Osteoblast (primary cell): ENCODE measurements around the gene SDHAF2. TPM values are rescaled to one million over a fixed set of nuclear protein-coding genes. Genes with fewer than 3 reads are reported as not detected.

Experiments used
- DNase-seq: peaks from one replicate; pipeline ENCODE4 v3.0.0; 2011; ENCODE audit warnings: low spot score, mixed read lengths; ENCODE audit not compliant: insufficient read length; ENCODE audit errors: missing footprints
- H2AFZ ChIP-seq: 2 replicates; pipeline ENCODE4 v1.6.0; 2011; ENCODE audit warnings: mild to moderate bottlenecking, low read length
- H3K27ac ChIP-seq: 2 replicates; pipeline ENCODE4 v1.5.1; 2011; ENCODE audit warnings: mild to moderate bottlenecking, low read depth, low read length, moderate library complexity
- H3K27me3 ChIP-seq: 2 replicates; pipeline ENCODE4 v1.6.0; 2012; ENCODE audit warnings: mild to moderate bottlenecking, control low read depth, inconsistent platforms, low read length, moderate library complexity; ENCODE audit not compliant: insufficient read depth
- H3K36me3 ChIP-seq: 2 replicates; pipeline ENCODE4 v1.5.1; 2011; ENCODE audit warnings: mild to moderate bottlenecking, low read length, control low read depth, moderate library complexity; ENCODE audit not compliant: insufficient read depth
- H3K4me1 ChIP-seq: 2 replicates; pipeline ENCODE4 v1.5.1; 2011; ENCODE audit warnings: mild to moderate bottlenecking, low read length, control low read depth, moderate library complexity; ENCODE audit not compliant: insufficient read depth
- H3K4me2 ChIP-seq: 2 replicates; pipeline ENCODE4 v1.6.0; 2011; ENCODE audit warnings: mild to moderate bottlenecking, low read length; ENCODE audit not compliant: insufficient read depth
- H3K4me3 ChIP-seq: fragments of 200-600 bp; sonication (generic); 3 replicates; pipeline ENCODE4 v1.5.1; 2012; ENCODE audit warnings: mild to moderate bottlenecking, low read length, inconsistent platforms; ENCODE audit not compliant: insufficient read depth
- H3K79me2 ChIP-seq: 2 replicates; pipeline ENCODE4 v1.6.0; 2012; ENCODE audit warnings: mild to moderate bottlenecking, low read length, control low read depth, inconsistent platforms; ENCODE audit not compliant: insufficient read depth
- H3K9me3 ChIP-seq: 2 replicates; pipeline ENCODE4 v1.5.1; 2011; ENCODE audit warnings: low read depth, low read length, control low read depth
- H4K20me1 ChIP-seq: 2 replicates; pipeline ENCODE4 v1.6.0; 2012; ENCODE audit warnings: mild to moderate bottlenecking, low read length, control low read depth; ENCODE audit not compliant: insufficient read depth
- CTCF ChIP-seq: IDR thresholded peaks from 2 replicates; pipeline ENCODE4 v1.5.1; 2011; ENCODE audit warnings: mild to moderate bottlenecking, low read depth, low read length, moderate library complexity; ENCODE audit errors: extremely low read depth
- total RNA-seq: library from RNA; depleted of rRNA; stranded (reverse); fragments of >200 nt; gene quantifications from 2 replicates; pipeline ENCODE4 v1.2.3, GENCODE V29; 2012

SDHAF2 gene
- total RNA-seq, 1 donor, result 46.3 TPM

- Histone ChIP-seq H3K36me3 (no peaks in the 10 kb centered on the region), H3K27me3 (peaks cover 12% of the 10 kb centered on the region), H3K4me3 (no peak overlapping the region), H2AFZ (no peak overlapping the region), H3K9me3 (no peaks in the 10 kb centered on the region), H3K27ac (no peak overlapping the region), H4K20me1 (peaks cover 11% of the 10 kb centered on the region), H3K79me2 (no peaks in the 10 kb centered on the region), H3K4me2 (no peak overlapping the region), H3K4me1 (peaks cover 21% of the 10 kb centered on the region)
- DNase-seq, result peak; percentile 74
- TF ChIP-seq CTCF, result no peak
Measured at GRCh38 chr11:61486011-61486620, 56.2 kb downstream of the SDHAF2 start.

GRCh38 chr11:61486779-61487178 lies 56.9 kb downstream of the SDHAF2 start:
- no peak overlapping the region for H3K4me2 ChIP-seq
- peaks cover 10% of the 10 kb centered on the region for H4K20me1 ChIP-seq
- peaks cover 7% of the 10 kb centered on the region for H3K27me3 ChIP-seq
- no peak overlapping the region for H3K4me3 ChIP-seq
- H3K9me3 ChIP-seq, result no peaks in the 10 kb centered on the region
- no peak overlapping the region for H2AFZ ChIP-seq
- no peak for DNase-seq
- no peak overlapping the region for H3K27ac ChIP-seq
- H3K4me1 ChIP-seq, result peaks cover 21% of the 10 kb centered on the region
- no peak for TF ChIP-seq CTCF
- no peaks in the 10 kb centered on the region for H3K79me2 ChIP-seq
- H3K36me3 ChIP-seq, result no peaks in the 10 kb centered on the region

GRCh38 chr11:61487342-61488025 lies 57.6 kb downstream of the SDHAF2 start:
- Histone ChIP-seq H3K4me1 (peaks cover 21% of the 10 kb centered on the region), H3K27ac (no peak overlapping the region), H2AFZ (no peak overlapping the region), H3K79me2 (no peaks in the 10 kb centered on the region), H3K27me3 (peaks cover 4% of the 10 kb centered on the region), H3K4me3 (no peak overlapping the region), H3K4me2 (no peak overlapping the region), H3K36me3 (no peaks in the 10 kb centered on the region), H3K9me3 (no peaks in the 10 kb centered on the region), H4K20me1 (peaks cover 7% of the 10 kb centered on the region)
- peak; percentile 62 for DNase-seq
- TF ChIP-seq CTCF, result no peak

- H3K27me3 ChIP-seq, result peaks cover 4% of the 10 kb centered on the region
- H4K20me1 ChIP-seq, result peaks cover 7% of the 10 kb centered on the region
- H3K27ac ChIP-seq, result no peak overlapping the region
- H3K4me1 ChIP-seq, result peaks cover 21% of the 10 kb centered on the region
- peak overlapping the region; percentile 66 for H2AFZ ChIP-seq
- peak overlapping the region; percentile 77 for H3K4me2 ChIP-seq
- H3K79me2 ChIP-seq, result no peaks in the 10 kb centered on the region
- peak; percentile 91 for DNase-seq
- no peaks in the 10 kb centered on the region for H3K36me3 ChIP-seq
- H3K4me3 ChIP-seq, result peak overlapping the region; percentile 55
- TF ChIP-seq CTCF, result no peak
- H3K9me3 ChIP-seq, result no peaks in the 10 kb centered on the region
Measured at GRCh38 chr11:61488651-61489291, 58.8 kb downstream of the SDHAF2 start.
